GM18508 (cell line): ENCODE data around the gene RALGPS1.

Source experiments
- ATAC-seq: cut with Tn5 transposase; IDR thresholded peaks from one replicate; pipeline ENCODE4 v1.9.1; 2021; ENCODE audit warnings: moderate number of reproducible peaks; ENCODE audit not compliant: insufficient read depth, unreplicated experiment

RALGPS1 gene

DNA sequence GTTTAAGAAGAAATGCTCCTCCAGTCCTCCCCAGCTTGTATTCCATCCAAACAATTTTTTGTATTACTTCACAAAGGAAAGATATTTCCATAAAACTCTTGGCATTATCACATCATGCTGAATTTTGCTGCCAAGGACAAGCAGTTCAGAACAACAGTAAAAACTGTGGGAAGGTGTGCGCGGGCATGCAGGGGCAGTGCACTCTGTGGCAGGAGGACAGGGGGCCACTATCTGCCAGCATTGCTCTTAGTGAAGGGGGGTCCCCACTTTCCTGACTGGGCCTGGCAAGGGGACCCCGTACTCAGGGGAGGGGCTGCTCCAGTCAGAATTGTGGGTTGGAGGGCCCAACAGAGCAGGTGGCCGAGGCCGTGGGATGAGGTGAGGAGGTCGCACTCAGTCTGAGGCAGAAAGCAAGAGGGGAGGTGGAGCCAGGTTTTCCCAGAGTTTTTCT is 175.1 kb downstream of the RALGPS1 start:
- no peak for ATAC-seq

DNA sequence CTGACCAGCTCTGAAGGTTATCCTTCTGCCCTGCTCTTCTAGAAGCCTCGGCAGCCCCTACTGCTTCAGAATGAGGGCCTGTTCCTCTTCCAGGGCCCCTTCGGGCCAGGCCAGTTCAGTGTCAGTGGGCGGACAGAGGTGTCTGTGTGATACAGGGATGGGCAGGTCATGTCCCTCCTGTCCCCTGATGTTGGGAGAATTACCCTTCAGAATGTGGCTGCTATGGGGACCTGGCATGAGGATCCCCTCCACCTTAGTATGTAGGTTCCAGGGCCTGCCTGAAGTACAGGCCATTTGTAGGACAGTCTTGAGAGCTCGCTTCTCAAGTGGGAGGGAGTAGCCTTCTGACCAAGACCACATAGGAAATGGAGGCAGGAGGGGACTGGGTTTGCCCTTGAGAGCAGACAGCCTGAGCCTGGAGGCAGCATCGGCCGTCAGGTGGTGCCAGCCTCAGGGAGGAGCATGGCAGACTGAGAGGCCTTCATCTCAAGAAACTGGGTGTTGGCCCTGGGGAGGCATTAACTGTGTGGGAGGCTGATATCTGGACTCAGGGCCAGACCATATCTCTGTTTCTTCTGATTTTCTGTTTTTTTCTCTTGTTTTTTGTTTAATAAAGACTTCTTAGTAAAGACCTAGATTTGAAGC is 175.9 kb downstream of the RALGPS1 start:
- ATAC-seq, result no peak

DNA sequence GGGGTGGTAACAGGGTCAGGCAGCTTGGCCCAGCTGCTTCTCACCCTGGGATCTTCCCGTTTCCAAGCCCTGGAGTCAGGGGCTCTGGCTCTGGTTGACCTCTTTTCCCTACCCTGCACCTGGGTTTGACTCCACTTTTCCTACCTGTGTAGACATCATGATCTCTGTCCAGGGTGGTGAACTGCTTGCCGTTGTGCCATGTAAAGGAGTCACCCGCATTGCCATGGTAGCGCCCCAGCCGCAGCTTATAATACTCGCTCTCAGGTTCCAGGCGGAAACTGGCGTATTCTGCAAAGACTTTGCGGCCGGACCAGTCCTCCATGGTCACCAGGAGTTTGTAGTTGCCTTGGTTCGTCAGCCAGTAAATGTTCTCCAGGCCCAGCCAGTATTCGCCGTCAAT is 176.9 kb downstream of the RALGPS1 start:
- ATAC-seq, result no peak

DNA sequence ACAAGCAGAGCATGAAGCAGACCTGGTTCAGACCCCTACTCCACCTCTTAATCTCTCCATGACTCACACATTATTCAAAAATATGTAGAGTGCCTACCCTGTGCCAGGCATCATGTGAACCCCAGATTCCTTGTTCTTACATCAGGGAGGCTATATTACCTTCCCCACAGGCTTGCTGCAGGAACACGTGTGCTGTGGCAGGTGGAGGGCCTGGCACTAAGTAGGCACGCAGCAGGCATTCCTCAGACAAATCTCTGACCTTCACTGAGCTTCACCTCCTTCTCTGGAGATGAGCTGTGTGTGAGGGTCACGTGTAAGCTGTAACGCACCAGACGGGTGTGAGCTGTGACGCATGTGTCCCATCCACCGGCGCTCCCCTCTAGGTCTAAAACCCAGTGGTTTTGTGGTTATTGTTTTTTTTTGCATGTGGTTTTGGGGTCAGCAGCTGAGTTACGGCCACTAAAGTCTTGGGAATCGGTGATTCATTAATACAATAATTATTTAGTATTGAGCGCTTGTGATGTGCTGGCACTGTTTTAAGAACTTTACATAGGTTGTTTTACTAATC is 177.5 kb downstream of the RALGPS1 start:
- ATAC-seq, result no peak

GRCh38 chr9:127093319-127094020 is 178.9 kb downstream of the RALGPS1 start:
- ATAC-seq, result no peak

- ATAC-seq, result no peak
These were observed 180.8 kb downstream of the RALGPS1 start for GRCh38 chr9:127095411-127095810.

DNA sequence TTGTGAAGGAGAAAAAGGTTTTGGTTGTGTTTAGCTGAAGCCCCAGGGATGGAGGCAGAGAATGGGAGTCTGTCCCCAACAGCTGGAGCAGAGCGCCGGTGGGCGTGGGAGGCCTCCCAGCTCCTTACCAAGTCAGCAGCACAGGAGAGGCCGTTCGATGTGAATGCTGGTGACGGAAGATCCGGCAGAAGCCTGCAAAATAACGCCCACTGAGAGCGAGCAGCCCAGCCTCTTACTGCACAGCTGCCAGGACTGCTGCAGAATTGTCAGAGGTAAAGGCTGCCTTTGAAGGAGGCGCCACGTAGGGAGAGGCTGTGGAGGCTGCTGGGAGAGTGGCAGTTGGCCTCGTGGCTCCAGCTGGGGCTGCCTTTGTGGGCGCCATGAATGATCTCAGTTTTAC is 181.6 kb downstream of the RALGPS1 start:
- no peak for ATAC-seq

GRCh38 chr9:127097683-127098082 is 183.1 kb downstream of the RALGPS1 start:
- no peak for ATAC-seq

DNA sequence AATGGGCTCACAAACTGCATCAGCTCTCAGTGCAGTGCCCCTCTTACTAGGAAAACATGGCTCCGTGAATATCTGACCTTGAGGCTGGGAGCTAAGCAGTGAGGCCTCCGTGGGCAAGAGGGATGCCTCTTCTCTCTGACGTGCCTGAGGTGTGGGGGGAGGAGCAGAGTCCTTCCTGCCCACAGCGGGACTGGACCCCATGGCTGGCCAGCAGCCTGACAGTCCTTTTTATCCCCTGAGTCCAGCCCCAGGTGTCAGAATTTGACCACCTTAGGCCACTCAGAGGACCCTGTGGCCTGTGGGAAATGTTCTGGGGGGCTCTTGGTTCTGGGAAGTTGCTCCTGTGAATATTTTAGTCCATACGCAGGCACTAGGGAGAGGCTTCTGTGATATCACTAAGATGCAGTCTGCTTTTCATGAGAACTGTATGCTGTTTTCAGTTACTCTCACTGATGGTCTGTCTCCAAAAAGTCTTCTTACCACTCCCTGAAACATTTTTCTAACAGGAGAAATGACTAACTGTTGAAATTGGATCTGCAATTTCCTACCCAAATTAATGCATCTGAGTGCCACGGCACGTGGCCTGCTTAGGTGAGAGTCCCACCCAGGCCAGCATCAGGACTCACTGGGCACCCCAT is 184.5 kb downstream of the RALGPS1 start:
- ATAC-seq, result no peak

- ATAC-seq, result no peak
These were observed 185.1 kb downstream of the RALGPS1 start for GRCh38 chr9:127099664-127100063.

- no peak for ATAC-seq
These were observed 187.6 kb downstream of the RALGPS1 start for GRCh38 chr9:127102176-127102575.

DNA sequence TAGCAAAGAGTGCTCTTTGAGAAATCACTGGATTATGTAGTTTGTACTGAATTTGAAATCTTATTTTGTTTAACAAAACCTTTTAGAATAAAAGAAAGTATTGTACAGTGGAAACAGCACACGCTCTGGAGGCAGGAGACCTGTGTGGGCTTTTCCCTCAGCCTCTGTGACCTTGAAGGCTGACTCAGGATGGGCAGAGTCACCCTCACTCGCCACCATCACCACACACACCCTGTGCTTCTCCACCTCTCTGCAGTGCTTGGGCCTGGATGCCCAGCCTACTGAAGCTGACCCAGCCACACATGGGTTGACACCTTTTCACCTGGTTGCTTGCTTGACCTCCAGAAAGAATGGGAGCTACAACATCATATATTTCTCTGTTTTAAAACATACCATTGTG is 188.2 kb downstream of the RALGPS1 start:
- no peak for ATAC-seq

DNA sequence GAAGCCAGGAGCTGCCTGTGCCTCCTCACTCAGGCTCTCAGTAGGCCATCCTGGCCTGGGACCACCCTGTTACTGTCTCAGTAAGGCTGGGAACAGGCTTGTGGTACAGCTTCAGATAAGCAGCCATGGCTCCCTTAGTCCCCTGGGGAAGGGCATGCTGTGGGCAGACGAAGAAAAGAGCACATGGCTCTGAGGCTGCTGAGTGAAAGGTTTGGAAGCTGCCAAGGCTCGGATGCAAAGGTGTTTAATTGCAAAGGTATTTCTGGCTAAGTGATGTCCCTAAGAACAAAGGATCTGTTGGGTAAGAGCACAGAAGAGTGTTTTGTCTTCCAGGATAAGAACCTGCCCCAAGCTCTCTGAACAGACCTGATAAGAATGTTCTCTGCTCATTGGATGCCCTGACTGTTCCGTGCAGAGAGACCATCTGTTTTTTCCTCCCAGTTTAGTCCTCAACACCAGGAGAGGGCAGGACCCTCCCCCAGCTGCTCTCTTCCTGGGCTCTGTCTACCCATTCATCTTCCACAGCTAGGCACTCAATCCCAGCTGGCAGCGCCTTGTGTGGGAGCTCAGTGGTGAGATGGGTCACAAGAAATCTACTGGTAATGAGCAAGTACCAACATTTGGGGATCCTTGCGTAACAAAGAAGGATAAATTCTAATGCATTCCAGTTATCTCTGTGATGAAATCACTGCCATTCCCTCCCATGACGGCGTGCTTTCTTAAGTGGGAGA is 190.2 kb downstream of the RALGPS1 start:
- ATAC-seq, result no peak

DNA sequence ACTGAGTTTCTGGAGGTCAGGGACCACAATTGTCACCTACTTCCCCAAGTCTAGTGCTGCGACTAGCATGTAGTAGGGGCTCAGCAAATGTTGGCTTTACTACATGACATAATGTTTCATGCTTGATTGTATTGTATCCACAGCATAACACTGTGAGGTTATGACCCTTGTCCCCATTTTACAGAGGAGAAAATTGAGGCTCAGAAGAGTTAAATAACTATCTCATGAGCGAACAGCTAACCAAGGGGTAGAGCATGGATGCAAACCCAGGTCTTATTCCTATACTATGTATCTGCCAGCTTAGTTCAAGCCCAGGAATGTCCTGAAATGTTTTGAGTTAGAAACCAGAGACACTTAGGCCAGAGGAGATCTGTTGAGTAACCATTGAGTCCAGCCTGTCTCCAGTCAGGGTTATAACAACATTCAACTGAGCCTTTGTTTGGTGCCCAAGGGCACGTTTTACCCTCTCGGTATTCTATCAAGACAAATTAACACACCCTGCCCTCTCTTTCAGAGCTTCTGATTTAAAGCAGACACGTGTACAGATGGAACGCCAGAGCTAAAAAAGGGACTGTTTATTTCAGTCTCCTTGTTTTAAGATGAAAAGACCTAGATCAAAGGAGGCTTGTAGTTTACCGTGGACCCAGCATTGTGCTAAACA is 191.4 kb downstream of the RALGPS1 start:
- no peak for ATAC-seq

- ATAC-seq, result no peak
These were observed 191.9 kb downstream of the RALGPS1 start for GRCh38 chr9:127106466-127106855.

DNA sequence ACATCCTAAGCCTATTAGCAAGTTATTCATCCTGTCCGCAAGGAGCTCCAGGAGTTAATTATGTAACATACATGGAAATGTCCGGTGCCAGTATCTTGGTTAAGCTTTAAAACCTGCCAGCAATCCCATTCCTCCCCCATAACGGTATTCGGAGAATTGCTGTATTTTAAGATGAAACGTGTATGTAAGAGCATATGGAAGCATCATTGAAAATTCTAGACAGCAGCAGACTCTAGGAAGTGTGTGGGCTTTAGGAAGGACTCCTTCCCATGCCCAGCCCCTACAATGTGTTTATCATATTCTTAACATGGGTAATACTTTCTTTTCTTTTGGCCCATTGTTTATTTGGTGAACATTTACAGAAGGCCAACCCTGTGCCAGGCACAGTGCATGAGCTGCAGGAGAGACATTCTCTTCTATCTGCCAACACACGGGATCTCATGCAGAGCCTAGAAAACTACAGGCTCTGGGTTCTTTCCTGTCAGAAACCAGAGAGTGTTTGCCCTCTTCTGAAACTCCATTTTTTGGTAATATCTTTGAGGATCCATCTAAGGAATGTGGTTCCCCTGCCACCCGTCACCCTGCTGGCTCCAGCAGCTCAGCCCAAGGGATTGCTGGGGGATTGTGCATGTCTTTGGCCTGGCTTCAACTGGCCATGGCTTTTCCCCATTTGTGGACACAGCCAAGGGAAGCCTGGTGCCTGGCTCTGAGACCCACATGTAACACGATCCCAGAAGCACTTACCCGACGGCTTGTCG is 192.8 kb downstream of the RALGPS1 start:
- no peak for ATAC-seq

DNA sequence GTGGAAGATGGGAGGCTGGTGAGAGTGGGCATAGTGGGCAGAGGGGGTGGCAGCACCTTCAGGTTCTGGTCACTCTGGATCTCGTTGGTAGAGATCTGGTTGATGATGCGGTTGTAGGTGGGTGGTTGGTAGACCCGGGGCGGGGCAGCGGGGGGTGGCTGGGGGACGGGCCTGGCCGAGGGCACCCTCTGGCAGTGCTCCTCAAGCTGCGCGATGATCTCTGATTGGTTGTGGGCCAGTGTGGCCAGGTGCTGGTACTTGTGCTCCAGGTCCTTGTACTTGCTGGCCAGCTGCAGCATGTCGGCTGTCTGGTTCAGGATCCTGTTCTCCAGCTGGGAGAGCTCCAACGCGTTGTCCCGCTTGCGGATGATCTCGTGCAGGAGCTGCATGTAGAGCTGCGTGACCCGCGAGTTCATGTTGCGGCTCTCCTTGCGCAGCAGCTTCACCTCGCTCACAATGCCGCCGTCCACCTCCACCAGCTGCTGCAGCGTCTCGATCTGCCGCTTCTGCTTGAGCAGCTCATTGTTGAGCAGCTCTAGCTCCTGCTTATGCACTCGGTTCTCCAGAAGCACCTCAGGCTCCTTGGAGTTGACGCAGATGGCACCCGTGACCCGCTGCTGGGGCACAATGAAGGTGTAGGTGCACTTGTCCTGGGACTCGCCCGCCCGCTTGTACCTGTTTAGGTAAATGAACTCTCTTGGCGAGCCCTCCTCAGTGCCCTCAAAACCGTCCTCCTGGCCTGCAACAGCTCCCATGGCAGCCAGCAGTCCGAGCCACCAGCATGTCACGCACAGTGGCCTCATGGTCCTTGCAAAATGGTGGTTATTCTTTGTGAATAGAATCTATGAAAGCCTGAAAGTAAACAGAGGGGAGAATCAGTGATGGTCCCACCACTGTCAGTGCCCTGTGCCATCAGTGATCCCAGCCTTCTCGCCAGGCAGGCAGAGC is 193.6 kb downstream of the RALGPS1 start:
- no peak for ATAC-seq

GRCh38 chr9:127109212-127109711 is 194.7 kb downstream of the RALGPS1 start:
- ATAC-seq, result no peak
